ENCODE data around the gene CCDC178.

The CCDC178 gene

DNA sequence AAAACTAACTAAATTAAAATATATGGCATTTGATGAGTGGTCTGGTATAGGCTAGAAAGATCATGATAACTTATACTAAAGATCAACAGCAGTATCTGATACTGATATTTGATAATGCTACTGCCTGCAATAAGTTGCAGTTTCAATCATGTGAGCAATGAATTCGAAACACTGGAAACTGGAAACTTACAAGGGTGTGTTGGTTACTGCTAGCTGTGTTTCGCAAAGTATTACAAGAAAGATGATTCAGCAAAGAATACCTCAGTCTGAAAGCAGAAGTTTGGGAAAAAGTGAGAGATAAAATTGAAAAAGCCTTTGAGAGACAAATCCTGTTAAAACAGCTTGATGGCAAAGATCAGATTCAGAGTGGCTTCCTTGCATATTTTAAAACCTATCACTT lies 294.5 kb downstream of the CCDC178 start:
- POLR2A ChIA-PET, result no interaction called here
- TF ChIP-seq, protein P1, sequence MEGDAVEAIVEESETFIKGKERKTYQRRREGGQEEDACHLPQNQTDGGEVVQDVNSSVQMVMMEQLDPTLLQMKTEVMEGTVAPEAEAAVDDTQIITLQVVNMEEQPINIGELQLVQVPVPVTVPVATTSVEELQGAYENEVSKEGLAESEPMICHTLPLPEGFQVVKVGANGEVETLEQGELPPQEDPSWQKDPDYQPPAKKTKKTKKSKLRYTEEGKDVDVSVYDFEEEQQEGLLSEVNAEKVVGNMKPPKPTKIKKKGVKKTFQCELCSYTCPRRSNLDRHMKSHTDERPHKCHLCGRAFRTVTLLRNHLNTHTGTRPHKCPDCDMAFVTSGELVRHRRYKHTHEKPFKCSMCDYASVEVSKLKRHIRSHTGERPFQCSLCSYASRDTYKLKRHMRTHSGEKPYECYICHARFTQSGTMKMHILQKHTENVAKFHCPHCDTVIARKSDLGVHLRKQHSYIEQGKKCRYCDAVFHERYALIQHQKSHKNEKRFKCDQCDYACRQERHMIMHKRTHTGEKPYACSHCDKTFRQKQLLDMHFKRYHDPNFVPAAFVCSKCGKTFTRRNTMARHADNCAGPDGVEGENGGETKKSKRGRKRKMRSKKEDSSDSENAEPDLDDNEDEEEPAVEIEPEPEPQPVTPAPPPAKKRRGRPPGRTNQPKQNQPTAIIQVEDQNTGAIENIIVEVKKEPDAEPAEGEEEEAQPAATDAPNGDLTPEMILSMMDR (IDR thresholded peaks at IDR 0.05; ENCODE audit: insufficient read depth, low read length, missing control alignments), result no peak
- no peak for DNase-seq (ENCODE audit: low read depth, low spot score)
- no peak overlapping the region for H3K4me3 ChIP-seq (ENCODE audit: low read depth, low read length)
- CTCF ChIA-PET, result no interaction called here

DNA sequence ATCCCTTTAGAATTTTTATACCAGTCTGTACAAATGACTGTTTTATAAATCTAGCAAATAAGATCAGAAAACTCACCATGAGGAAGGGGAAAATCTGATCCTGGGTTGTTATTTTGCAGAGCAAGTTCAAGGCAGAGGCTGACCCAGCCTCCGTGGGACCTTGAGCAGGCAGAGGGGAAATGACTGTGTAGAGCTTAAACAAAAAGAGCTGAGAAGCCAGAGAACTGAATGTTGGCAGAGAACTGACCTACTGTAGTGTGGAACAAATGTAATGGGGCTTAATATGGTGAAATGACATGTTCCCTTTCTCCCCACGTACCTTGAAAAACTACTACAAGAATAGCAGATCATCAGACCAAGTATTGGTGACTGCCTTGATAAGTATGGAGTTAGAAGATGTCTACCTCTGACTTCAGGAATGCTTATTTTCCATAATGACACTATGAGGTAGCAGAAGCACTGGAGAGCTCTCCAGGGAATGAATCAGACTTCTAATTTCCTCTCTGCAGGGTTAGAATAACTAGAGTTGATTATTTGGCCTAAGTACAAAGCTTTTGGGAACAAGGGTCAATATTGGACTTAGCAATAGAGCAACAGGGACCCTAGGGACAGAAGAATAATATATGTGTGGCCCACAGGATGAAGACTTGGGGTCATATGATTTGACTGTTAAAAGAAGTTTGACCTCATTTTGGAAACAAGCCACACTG lies 304.4 kb downstream of the CCDC178 start:
- no peak for DNase-seq (ENCODE audit: low read depth, low spot score)
- TF ChIP-seq, protein P1 (IDR thresholded peaks at IDR 0.05; ENCODE audit: insufficient read depth, low read length, missing control alignments), result no peak
- H3K4me3 ChIP-seq (ENCODE audit: low read depth, low read length), result no peak overlapping the region
- ChIA-PET POLR2A (no interaction called here), CTCF (no interaction called here)

DNA sequence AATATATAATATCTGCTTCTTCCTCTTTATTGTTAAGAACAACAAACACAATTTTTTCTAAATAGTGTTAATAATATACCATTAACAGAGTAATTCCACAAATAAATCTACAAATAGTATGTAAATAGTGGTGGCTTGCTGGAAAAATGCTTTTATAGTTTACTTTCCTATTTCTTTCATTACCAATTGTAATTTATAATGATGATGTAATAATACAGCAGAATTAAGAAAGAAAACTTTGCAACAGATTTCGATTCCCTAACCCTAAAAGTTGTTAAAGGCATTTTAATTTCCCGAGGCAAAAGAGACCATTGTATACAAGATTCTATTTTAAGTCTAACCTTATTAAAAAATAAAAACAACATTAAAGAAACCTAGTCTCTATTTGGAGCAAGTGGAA lies 307.9 kb downstream of the CCDC178 start:
- TF ChIP-seq, protein P1 (IDR thresholded peaks at IDR 0.05; ENCODE audit: insufficient read depth, low read length, missing control alignments), result no peak
- CTCF ChIA-PET, result no interaction called here
- no peak for DNase-seq (ENCODE audit: low read depth, low spot score)
- H3K4me3 ChIP-seq (ENCODE audit: low read depth, low read length), result no peak overlapping the region
- POLR2A ChIA-PET, result no interaction called here

- DNase-seq (ENCODE audit: low read depth, low spot score), result no peak
- no peak overlapping the region for H3K4me3 ChIP-seq (ENCODE audit: low read depth, low read length)
- ChIA-PET POLR2A (no interaction called here), CTCF (no interaction called here)
- TF ChIP-seq, protein P1 (IDR thresholded peaks at IDR 0.05; ENCODE audit: insufficient read depth, low read length, missing control alignments), result no peak
Observed at GRCh38 chr18:33128581-33128980, 311.9 kb downstream of the CCDC178 start.

GRCh38 chr18:33123862-33124518 lies 316.5 kb downstream of the CCDC178 start:
- no peak overlapping the region for H3K4me3 ChIP-seq (ENCODE audit: low read depth, low read length)
- POLR2A ChIA-PET, result no interaction called here
- TF ChIP-seq, protein P1 (IDR thresholded peaks at IDR 0.05; ENCODE audit: insufficient read depth, low read length, missing control alignments), result no peak
- CTCF ChIA-PET, result no interaction called here
- no peak for DNase-seq (ENCODE audit: low read depth, low spot score)

DNA sequence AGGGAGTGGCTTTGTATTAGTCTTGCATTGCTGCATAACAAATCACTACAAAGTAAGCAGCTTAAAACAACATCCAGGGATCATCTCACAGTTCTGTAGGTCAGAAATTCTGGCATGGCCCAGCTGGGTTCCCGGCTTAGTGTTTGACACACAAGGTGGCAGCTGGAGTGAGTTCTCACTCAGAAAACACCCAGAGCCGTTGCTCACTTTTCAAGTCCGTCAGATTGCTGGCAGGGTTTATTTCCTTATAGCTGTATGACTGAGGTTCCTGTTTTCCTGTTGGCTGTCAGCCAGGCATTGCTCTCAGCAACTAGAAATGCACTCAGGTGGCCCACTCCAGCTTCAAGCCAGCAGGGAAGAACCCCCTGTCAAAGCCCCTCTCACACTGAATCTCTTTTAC lies 324.1 kb downstream of the CCDC178 start:
- POLR2A ChIA-PET, result no interaction called here
- CTCF ChIA-PET, result no interaction called here
- H3K4me3 ChIP-seq (ENCODE audit: low read depth, low read length), result no peak overlapping the region
- TF ChIP-seq, protein P1 (IDR thresholded peaks at IDR 0.05; ENCODE audit: insufficient read depth, low read length, missing control alignments), result no peak
- DNase-seq (ENCODE audit: low read depth, low spot score), result no peak

All from AG04449 (cell line).